ENCODE results near the gene PTPN1. TPM values are rescaled to one million over a fixed set of nuclear protein-coding genes. Genes with fewer than 3 reads are reported as not detected.

The PTPN1 gene
- total RNA-seq, 1 donor from 2014 or later = 25.7 TPM

GRCh38 chr20:50550531-50550930, 40.3 kb downstream of the PTPN1 start:
- TF ChIP-seq, protein P1, sequence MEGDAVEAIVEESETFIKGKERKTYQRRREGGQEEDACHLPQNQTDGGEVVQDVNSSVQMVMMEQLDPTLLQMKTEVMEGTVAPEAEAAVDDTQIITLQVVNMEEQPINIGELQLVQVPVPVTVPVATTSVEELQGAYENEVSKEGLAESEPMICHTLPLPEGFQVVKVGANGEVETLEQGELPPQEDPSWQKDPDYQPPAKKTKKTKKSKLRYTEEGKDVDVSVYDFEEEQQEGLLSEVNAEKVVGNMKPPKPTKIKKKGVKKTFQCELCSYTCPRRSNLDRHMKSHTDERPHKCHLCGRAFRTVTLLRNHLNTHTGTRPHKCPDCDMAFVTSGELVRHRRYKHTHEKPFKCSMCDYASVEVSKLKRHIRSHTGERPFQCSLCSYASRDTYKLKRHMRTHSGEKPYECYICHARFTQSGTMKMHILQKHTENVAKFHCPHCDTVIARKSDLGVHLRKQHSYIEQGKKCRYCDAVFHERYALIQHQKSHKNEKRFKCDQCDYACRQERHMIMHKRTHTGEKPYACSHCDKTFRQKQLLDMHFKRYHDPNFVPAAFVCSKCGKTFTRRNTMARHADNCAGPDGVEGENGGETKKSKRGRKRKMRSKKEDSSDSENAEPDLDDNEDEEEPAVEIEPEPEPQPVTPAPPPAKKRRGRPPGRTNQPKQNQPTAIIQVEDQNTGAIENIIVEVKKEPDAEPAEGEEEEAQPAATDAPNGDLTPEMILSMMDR (IDR thresholded peaks at IDR 0.05; ENCODE audit: borderline replicate concordance) = no peak
- Histone ChIP-seq H3K36me3 (no peaks in the 10 kb centered on the region), H3K27me3 (ENCODE audit: low read depth) (no peaks in the 10 kb centered on the region), H3K4me1 (peaks cover 59% of the 10 kb centered on the region), H3K4me3 (no peak overlapping the region), H3K27ac (replicated peaks) (no peak overlapping the region), H3K9me3 (replicated peaks) (no peaks in the 10 kb centered on the region)
- no peak for DNase-seq
- intact Hi-C loops (cut with micrococcal nuclease) = no loop called here

DNA sequence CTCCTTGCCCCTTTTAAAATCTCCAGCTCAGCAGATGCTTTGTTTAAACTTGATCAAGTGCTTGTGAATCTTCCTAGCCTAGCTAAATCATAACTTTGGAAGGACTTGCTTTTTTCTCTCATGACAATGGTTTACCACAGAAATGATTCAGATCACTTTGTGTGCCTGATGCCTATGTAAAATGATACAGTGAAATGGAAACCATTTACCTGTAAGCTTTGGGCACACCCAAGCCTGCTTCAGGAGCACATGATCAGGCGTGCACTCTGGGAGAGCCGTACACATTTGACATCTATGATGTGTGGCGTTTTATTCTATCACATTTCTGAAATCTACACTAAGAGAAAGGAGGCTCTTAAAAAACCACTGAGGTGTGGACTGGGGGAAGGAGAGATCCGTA, 41.1 kb downstream of the PTPN1 start:
- Histone ChIP-seq H3K27me3 (ENCODE audit: low read depth) (no peaks in the 10 kb centered on the region), H3K9me3 (replicated peaks) (no peaks in the 10 kb centered on the region), H3K27ac (replicated peaks) (no peak overlapping the region), H3K36me3 (no peaks in the 10 kb centered on the region), H3K4me3 (no peak overlapping the region), H3K4me1 (peaks cover 63% of the 10 kb centered on the region)
- intact Hi-C loops (cut with micrococcal nuclease) = no loop called here
- TF ChIP-seq, protein P1 (IDR thresholded peaks at IDR 0.05; ENCODE audit: borderline replicate concordance) = no peak
- DNase-seq = no peak

GRCh38 chr20:50552979-50553378, 42.8 kb downstream of the PTPN1 start:
- intact Hi-C loops (cut with micrococcal nuclease) = no loop called here
- Histone ChIP-seq H3K4me1 (peaks cover 47% of the 10 kb centered on the region), H3K27me3 (ENCODE audit: low read depth) (no peaks in the 10 kb centered on the region), H3K36me3 (no peaks in the 10 kb centered on the region), H3K4me3 (no peak overlapping the region), H3K27ac (replicated peaks) (no peak overlapping the region), H3K9me3 (replicated peaks) (no peaks in the 10 kb centered on the region)
- no peak for DNase-seq
- TF ChIP-seq, protein P1 (IDR thresholded peaks at IDR 0.05; ENCODE audit: borderline replicate concordance) = no peak

DNA sequence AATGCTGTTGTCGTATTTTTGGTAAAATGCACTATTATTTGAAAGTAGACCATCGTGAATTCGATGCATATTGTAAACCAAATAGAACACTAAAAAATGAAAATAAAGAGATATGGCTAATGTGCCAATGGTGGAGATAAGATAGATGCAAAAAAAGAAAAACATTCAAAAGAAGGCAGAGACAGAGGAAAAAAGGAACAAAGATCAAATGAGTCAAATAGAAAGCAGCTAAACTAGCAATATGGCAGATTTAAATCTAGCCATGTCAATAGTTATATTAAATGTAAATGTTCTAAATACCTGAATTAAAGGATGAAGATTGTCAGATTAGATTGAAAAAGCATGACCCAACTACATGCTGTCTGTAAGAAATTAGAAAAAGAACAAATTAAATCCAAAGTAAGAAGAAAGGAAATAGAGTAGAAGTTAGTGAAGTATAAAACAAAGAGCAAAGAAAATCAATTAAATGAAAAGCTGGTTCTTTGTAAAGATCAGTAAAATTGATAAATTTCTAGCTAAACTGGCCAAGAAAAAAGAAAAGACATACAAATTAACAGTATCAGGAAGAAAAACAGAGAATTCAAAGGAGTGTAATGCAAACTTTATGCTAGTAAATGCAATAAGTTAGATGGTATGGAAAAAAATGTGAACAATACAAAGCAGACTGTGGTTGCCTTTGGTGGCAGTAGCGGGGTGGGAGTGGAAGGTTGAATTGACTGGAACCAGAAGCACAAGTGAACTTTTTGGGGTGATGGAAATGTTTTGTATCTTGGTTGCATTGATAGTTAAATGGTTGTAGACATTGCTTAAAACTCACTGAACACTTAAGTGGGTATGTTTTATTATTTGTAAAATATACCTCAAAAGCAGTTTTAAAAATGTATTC, 44.8 kb downstream of the PTPN1 start:
- Histone ChIP-seq H3K36me3 (no peaks in the 10 kb centered on the region), H3K4me1 (peaks cover 39% of the 10 kb centered on the region), H3K4me3 (no peak overlapping the region), H3K27ac (replicated peaks) (no peak overlapping the region), H3K27me3 (ENCODE audit: low read depth) (no peaks in the 10 kb centered on the region), H3K9me3 (replicated peaks) (no peaks in the 10 kb centered on the region)
- no peak for DNase-seq
- TF ChIP-seq, protein P1 (IDR thresholded peaks at IDR 0.05; ENCODE audit: borderline replicate concordance) = no peak
- intact Hi-C loops (cut with micrococcal nuclease) = no loop called here

DNA sequence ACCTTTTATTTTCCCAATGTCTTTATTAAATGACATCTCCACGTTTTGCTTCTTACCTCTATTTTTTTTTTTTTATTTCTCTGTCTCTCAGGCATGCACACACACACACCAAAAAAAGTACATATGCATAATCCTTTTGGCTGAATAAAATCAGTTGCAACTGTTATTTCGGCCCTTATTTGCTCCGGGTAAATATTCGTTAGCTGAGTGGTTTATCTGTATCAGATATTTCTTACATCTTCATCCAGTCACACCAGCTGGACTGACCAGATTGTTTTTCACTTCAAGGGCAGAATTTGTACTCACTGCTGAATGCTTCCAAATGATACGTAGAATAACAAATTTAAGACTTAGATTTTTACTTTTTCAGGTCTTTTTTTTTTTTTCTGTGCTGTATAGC, 45.5 kb downstream of the PTPN1 start:
- Histone ChIP-seq H3K36me3 (no peaks in the 10 kb centered on the region), H3K27me3 (ENCODE audit: low read depth) (no peaks in the 10 kb centered on the region), H3K27ac (replicated peaks) (no peak overlapping the region), H3K4me3 (no peak overlapping the region), H3K4me1 (peaks cover 39% of the 10 kb centered on the region), H3K9me3 (replicated peaks) (no peaks in the 10 kb centered on the region)
- TF ChIP-seq, protein P1 (IDR thresholded peaks at IDR 0.05; ENCODE audit: borderline replicate concordance) = no peak
- intact Hi-C loops (cut with micrococcal nuclease) = no loop called here
- no peak for DNase-seq

All from left ventricle myocardium inferior (tissue), 1 donor.